ACHN (cell line): ENCODE results near the gene RRH.
"Not testable (repeated sequence)": the region's sequence is repeated elsewhere in the genome, so short reads cannot be mapped to it uniquely, and the experiment has no call there.

Source experiments
- DNase-seq: peaks from one replicate; pipeline ENCODE4 v3.0.0-alpha.2; 2015
- in situ Hi-C: cut with HindIII; loops from 2 replicates; pipeline ENCODE4 v1.10.0; 2017; ENCODE audit warnings: low sequenced_read_pairs, low pct_ligation_motif_present, low pct_unique_long_range_greater_than_20kb

The RRH gene

GRCh38 chr4:109827672-109828071, at the start of gene RRH:
Gene RRH (plus strand): TSS chr4:109827972. CDS start chr4:109828028, 56 bp downstream.
- DNase-seq = no peak
- in situ Hi-C loops = no loop called here

GRCh38 chr4:109782092-109782491, 45.7 kb upstream of the RRH start:
- DNase-seq, in situ Hi-C loops: not testable (repeated sequence)

DNA sequence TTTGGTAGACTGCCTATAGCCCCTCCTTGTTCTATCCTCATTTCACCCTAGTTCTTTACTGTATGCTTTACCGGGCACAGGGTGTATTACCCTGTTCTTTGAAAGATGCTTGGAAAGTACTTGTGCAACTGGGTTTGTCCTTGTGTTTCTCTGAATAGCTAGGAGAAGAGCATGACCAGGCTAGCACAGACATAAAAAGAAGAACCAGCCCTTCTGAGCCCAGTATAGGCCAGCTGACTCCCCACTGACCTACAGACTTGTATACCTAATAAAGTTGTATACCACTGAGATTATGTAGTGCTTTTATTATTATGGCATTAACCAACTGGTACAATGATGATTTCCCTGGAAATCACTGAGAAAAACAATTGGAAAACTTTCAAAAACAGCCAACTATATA, 40.9 kb upstream of the RRH start:
- DNase-seq = no peak
- in situ Hi-C loops = no loop called here

DNA sequence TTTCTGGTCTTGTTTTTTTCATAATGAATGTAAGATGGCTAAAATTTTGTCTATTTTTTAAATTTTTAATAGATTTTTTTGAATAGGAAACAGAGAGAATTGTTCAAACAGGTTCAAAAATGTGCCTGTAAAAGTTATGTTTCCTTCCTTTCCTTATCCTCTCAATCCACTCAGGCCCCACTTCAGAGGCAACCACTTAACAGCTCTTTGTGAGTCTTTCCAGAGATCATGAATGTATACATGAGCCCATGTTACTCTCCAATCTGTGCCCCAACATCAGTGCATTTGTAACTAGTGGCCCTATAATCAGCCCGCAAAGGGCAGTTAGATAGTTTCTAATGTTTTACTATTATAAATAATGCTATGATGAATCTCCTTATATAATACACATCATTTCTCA, 40.0 kb upstream of the RRH start:
- in situ Hi-C loops = no loop called here
- no peak for DNase-seq

- DNase-seq = no peak
- in situ Hi-C loops = no loop called here
Observed at GRCh38 chr4:109795059-109795458, 32.7 kb upstream of the RRH start.

DNA sequence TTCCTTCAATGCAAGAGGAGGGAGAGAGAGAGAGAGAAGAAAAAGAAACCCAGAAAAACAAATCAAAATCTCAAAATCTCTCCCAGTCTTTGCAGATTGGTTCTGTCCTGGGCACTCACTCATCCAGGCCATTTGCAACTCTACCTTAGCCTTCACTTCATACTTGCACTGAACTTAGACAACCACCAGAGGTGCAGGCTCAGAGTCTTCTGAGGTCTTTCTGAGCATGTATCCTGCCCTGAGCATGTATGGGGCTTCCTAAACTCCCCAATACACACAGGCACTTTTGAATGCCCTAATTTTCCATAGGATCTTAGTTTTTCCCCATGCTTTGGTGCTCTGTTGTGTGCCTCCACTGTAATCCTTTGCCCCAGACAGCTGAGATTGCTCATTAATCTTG, 28.9 kb upstream of the RRH start:
- no peak for DNase-seq
- in situ Hi-C loops = no loop called here

GRCh38 chr4:109801099-109801789, 26.5 kb upstream of the RRH start:
- peak; percentile 9 for DNase-seq
- in situ Hi-C loops = no loop called here

DNA sequence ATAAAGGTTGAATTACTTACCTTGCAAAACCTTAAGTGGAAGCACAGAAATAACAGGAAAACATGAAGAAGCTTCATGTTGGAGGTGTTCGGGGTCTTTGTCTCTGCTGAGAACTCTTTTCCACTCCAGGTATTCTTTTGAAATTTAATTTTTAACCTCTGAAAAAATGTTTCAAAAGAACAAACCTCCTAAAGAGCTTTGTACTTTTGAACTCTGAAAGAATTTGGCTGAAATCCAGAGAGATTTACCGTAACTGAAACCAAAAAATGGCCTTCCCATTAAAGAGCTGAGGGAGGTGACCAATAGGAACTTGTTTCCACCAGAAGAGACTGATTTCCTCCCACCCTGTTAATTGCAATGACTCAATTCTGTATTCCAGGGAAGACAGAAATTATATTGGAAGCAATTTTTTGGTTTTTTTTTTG, 25.9 kb upstream of the RRH start, which contains the start of gene CFI:
TSS of gene CFI (minus strand) at position 105 of the 425 bp plus-strand sequence. CDS start at position 77, 28 bp downstream.
- in situ Hi-C loops = no loop called here
- DNase-seq = peak; percentile 67

DNA sequence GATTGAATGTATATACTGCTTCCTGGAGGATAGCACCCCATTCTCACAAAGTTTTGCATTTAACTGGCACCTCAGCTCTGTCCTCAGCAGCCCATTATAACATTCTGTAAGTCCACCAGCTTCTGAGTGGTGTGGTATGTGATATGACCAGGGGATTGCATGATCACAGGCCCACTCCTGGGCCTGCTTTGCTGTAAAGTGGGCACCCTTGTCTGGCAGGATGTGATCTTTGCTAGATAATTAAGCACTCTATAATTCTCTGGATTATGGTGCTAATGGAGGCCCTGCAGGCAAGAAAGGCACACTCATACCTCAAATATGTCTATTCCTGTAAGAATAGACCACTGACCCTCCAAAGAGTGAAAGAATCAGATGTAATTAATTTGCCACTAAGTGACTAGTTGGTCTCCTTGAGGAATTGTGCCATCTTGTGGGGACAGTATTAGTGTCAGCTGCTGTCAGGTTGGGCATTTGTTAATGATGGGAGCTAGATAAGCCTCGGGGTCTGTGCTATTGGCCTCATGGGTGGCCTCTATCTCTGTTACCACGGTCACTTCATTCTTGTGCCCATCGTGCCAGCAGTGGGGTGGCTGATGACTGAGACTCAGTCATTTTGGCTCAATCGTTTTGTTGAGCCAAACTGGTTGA, 23.7 kb upstream of the RRH start:
- peak; percentile 58 for DNase-seq
- in situ Hi-C loops = no loop called here

DNA sequence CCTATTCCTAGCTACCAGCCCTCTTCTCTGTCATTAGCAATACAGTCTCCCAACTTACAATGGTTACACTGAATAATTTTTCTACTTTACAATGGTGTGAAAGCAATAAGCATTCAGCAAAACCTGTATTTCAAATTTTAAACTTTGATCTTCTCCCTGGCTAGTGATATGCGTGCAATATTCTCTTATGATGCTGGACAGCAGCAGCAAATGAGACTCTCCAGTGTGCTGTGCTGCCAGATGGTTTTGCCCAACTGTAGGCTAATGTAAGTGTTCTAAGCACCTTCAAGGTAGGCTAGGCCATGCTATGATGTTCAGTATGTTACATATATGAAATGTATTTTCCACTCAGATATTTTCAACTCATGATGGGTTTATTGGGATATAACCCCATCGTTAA, 18.1 kb upstream of the RRH start:
- in situ Hi-C loops = no loop called here
- no peak for DNase-seq

DNA sequence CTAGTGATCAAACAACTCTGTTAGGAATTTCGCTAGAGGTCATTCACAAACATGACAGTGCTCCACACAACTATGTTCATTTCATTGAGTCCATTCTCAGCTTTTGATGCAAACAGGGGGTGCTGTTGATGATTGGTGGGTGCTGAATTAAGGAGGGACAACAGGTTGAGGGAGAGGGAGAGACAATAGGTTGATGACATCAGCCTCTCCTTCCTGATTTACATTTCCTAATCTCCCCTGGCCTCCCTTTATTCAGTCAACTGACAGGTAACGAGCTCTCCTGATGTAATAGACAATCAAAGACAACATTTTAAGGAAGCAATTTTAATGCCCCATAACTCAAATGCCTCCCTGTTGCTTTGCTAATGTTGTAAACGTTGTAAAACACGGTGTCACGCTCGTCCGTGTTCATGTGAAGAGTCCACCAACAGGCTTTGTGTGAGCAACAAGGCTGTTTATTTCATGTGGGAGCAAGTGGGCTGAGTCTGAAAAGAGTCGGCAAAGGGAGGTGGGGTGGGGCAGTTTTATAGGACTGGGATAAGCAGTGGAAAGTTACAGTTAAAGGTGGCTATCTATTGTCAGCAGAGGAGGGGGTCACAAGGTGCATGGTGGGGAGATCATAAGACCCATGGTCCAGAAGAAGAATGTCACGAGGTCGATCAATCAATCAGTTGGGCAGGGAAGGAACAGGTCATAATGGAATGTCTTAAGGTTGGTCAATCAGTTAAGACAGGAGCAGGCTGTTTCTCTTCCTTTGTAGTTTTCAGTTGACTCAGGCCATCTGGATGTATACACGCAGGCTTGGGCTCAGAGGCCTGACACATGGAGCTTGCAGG, 17.0 kb upstream of the RRH start:
- in situ Hi-C loops = no loop called here
- DNase-seq = no peak

- in situ Hi-C loops = no loop called here
- DNase-seq = no peak
Observed at GRCh38 chr4:109811707-109812106, 16.1 kb upstream of the RRH start.

DNA sequence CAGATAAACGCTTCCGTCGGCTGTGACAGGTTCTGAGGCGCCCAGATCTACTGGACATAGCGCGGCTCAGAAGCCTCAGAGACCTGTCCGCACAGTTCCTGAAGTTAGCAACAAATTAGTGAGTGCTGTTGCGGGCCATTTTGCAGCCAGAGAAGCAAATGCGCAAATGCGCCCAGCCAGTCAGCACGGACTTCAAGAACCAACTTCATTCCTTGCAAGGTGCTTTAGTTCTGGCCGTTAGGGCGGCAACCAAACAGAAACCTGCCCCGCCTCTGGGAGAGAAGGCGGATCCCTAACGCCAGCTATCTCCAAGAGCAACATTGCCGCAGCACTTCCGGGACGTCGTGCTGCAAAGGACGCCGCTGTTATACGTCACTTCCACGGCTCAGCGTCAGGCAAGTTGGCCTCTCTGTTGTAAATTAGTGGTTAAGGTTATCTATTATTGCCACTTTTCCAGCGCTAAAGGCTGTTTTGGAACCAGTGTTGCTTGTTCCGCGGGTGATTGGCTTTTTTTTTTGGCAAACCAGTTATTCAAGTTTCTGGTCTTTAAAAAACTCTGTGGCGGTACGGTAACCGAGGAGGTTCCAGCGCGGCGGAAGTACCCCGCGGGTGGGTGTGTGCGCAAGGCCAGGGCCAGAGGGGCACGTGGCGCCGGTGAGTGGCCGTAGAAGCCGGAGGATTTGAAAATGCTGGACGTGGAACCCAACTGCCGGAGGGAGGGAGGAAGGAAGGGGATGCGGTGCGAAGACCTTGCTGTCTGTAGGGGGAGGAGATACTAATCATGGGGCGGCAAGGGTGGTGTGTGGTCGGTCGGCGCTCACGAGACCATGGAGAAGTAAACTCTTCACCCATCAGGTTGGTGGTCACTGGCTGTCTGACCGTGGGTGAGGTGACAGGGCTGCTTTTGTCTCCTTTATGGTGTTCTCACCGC, 12.4 kb upstream of the RRH start, which contains the start of gene GAR1:
TSS of gene GAR1 (plus strand) at position 612 of the 931 bp plus-strand sequence. CDS start 403 bp downstream, outside the sequence.
- in situ Hi-C loops = no loop called here
- DNase-seq = peak; percentile 94

DNA sequence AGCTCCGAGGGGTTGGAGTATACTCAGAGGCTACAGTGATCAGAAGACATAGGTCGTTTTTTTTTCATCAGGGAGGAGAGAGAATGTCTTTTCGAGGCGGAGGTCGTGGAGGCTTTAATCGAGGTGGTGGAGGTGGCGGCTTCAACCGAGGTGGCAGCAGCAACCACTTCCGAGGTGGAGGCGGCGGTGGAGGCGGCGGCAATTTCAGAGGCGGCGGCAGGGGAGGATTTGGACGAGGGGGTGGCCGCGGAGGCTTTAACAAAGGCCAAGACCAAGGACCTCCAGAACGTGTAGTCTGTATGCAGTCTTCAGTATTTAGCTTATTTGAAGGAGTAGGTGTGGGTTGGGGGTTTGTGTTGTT, 11.7 kb upstream of the RRH start:
- DNase-seq = peak; percentile 2
- in situ Hi-C loops = no loop called here

- in situ Hi-C loops = no loop called here
- no peak for DNase-seq
Observed at GRCh38 chr4:109816894-109817293, 10.9 kb upstream of the RRH start.

- in situ Hi-C loops = no loop called here
- DNase-seq = no peak
Observed at GRCh38 chr4:109818268-109818667, 9.5 kb upstream of the RRH start.

DNA sequence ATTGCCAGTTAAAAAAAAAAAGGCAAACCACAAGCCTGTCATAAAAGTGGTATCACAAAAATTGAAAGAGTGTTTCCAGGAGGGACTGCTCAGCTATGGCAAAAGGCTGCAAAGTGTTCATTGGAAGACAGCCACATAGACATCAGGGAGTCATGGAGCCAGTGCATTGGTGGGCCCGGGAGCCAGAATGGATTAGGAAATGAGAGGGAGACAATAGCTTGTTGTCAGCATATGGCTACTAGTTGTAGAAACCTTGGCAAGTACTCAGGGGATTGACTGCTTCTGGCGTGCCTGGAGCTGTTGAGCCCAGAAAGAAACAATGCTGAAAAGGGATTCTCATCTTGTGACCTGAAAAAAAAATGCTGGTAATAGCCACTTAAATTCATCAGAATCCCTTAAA, 7.2 kb upstream of the RRH start:
- in situ Hi-C loops = no loop called here
- no peak for DNase-seq

DNA sequence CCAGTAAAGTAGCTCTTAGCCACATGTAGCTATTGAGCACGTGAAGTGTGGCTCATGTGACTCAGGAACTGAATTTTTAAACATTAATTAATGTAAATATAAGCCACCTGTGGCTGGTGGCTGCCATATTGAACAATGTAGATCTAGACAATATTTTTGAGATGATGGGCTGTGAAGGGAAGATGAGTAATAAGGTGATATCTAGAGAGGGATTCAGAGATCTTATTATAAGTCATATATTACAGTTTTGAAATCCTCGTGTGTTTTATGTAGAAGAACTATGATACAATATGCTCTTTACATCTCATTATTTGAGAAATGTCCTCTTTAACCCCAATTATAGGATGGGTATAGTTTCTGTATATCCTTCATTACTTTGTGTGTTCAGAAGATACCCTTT, 6.6 kb upstream of the RRH start:
- in situ Hi-C loops = no loop called here
- no peak for DNase-seq
